ENCODE data around the gene MVK.
A peak's percentile ranks its signal among the peaks of the same experiment; 100 is the strongest.

The MVK gene

GRCh38 chr12:109544955-109545531 lies 28.6 kb upstream of the MVK start:
- peak; percentile 29 for DNase-seq (ENCODE audit: low read depth)
- TF ChIP-seq CTCF (IDR thresholded peaks at IDR 0.05; ENCODE audit: insufficient read depth, low read depth, low read length, missing control alignments): no peak
- H3K4me3 ChIP-seq (ENCODE audit: low read length): no peak overlapping the region

GRCh38 chr12:109545826-109546225 lies 27.8 kb upstream of the MVK start:
- DNase-seq (ENCODE audit: low read depth): peak; percentile 68
- H3K4me3 ChIP-seq (ENCODE audit: low read length): no peak overlapping the region
- no peak for TF ChIP-seq CTCF (IDR thresholded peaks at IDR 0.05; ENCODE audit: insufficient read depth, low read depth, low read length, missing control alignments)

GRCh38 chr12:109547286-109547685 lies 26.3 kb upstream of the MVK start:
- no peak for TF ChIP-seq CTCF (IDR thresholded peaks at IDR 0.05; ENCODE audit: insufficient read depth, low read depth, low read length, missing control alignments)
- H3K4me3 ChIP-seq (ENCODE audit: low read length): no peak overlapping the region

GRCh38 chr12:109548258-109548657 lies 25.3 kb upstream of the MVK start:
- no peak for TF ChIP-seq CTCF (IDR thresholded peaks at IDR 0.05; ENCODE audit: insufficient read depth, low read depth, low read length, missing control alignments)

More at GRCh38 chr12:109547286-109547685, 26.3 kb upstream of the MVK start:
- no peak for DNase-seq (ENCODE audit: low read depth)

GRCh38 chr12:109549613-109550270 lies 23.9 kb upstream of the MVK start:
- TF ChIP-seq CTCF (IDR thresholded peaks at IDR 0.05; ENCODE audit: insufficient read depth, low read depth, low read length, missing control alignments): no peak
- no peak for DNase-seq (ENCODE audit: low read depth)
- H3K4me3 ChIP-seq (ENCODE audit: low read length): no peak overlapping the region

More at GRCh38 chr12:109548258-109548657, 25.3 kb upstream of the MVK start:
- H3K4me3 ChIP-seq (ENCODE audit: low read length): no peak overlapping the region
- no peak for DNase-seq (ENCODE audit: low read depth)

GRCh38 chr12:109550281-109550680 lies 23.3 kb upstream of the MVK start:
- no peak for TF ChIP-seq CTCF (IDR thresholded peaks at IDR 0.05; ENCODE audit: insufficient read depth, low read depth, low read length, missing control alignments)

GRCh38 chr12:109551108-109551507 lies 22.5 kb upstream of the MVK start:
- no peak overlapping the region for H3K4me3 ChIP-seq (ENCODE audit: low read length)
- no peak for TF ChIP-seq CTCF (IDR thresholded peaks at IDR 0.05; ENCODE audit: insufficient read depth, low read depth, low read length, missing control alignments)
- DNase-seq (ENCODE audit: low read depth): no peak

More at GRCh38 chr12:109550281-109550680, 23.3 kb upstream of the MVK start:
- no peak for DNase-seq (ENCODE audit: low read depth)
- H3K4me3 ChIP-seq (ENCODE audit: low read length): no peak overlapping the region
